Brain microvascular endothelial cell (primary cell): ENCODE results near the gene DCDC2.

Experiments
- DNase-seq: peaks from one replicate; pipeline ENCODE4 v3.0.0-alpha.2; 2020
- H3K27ac ChIP-seq: fragments of 250-450 bp; sonication (Bioruptor Pico); 2 replicates; pipeline ENCODE4 v1.5.1; 2020; ENCODE audit warnings: mild to moderate bottlenecking, moderate library complexity
- H3K27me3 ChIP-seq: fragments of 250-450 bp; sonication (Bioruptor Pico); replicated peaks from 2 replicates; pipeline ENCODE4 v1.5.1; 2020; ENCODE audit warnings: mild to moderate bottlenecking
- H3K36me3 ChIP-seq: fragments of 250-450 bp; sonication (Bioruptor Pico); replicated peaks from 2 replicates; pipeline ENCODE4 v1.5.1; 2020; ENCODE audit warnings: mild to moderate bottlenecking
- H3K4me3 ChIP-seq: 2 replicates; pipeline ENCODE4 v1.5.1; 2011; ENCODE audit warnings: low read depth, mild to moderate bottlenecking, control low read depth, low read length, moderate library complexity
- in situ Hi-C: cut with HindIII; loops from 2 replicates; pipeline ENCODE4 v1.10.0; 2017; ENCODE audit warnings: low sequenced_read_pairs, low pct_ligation_motif_present
- TF ChIP-seq, protein P1 (sequence below): IDR thresholded peaks from 2 replicates; pipeline ENCODE4 v1.5.1; 2011; ENCODE audit warnings: low read depth, mild to moderate bottlenecking, moderate library complexity, low read length, control low read depth, inconsistent platforms; ENCODE audit errors: missing control alignments

The DCDC2 gene

DNA sequence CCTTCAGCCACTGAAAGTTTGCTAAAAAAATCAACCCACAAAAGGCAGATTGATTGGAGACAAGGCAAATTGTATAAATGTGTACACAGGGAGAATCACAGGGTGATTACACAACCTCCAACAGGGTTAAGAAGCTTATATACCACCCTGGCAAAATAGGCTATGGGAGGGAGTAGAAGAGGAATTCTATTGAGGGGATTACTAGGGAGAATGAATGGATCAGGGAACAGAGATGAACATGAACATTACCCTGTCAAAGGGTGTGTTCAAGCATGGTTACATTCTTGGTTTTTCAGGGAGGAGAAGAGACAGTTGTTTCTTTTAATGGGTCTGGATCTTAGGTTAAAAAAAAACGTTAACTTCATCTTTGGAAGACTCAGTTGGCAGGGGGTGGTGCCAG lies 39.8 kb upstream of the DCDC2 start:
- Histone ChIP-seq H3K27me3 (no peaks in the 10 kb centered on the region), H3K36me3 (no peaks in the 10 kb centered on the region), H3K27ac (no peak overlapping the region), H3K4me3 (no peak overlapping the region)
- DNase-seq: no peak
- in situ Hi-C loops: no loop called here
- TF ChIP-seq, protein P1, sequence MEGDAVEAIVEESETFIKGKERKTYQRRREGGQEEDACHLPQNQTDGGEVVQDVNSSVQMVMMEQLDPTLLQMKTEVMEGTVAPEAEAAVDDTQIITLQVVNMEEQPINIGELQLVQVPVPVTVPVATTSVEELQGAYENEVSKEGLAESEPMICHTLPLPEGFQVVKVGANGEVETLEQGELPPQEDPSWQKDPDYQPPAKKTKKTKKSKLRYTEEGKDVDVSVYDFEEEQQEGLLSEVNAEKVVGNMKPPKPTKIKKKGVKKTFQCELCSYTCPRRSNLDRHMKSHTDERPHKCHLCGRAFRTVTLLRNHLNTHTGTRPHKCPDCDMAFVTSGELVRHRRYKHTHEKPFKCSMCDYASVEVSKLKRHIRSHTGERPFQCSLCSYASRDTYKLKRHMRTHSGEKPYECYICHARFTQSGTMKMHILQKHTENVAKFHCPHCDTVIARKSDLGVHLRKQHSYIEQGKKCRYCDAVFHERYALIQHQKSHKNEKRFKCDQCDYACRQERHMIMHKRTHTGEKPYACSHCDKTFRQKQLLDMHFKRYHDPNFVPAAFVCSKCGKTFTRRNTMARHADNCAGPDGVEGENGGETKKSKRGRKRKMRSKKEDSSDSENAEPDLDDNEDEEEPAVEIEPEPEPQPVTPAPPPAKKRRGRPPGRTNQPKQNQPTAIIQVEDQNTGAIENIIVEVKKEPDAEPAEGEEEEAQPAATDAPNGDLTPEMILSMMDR: no peak

DNA sequence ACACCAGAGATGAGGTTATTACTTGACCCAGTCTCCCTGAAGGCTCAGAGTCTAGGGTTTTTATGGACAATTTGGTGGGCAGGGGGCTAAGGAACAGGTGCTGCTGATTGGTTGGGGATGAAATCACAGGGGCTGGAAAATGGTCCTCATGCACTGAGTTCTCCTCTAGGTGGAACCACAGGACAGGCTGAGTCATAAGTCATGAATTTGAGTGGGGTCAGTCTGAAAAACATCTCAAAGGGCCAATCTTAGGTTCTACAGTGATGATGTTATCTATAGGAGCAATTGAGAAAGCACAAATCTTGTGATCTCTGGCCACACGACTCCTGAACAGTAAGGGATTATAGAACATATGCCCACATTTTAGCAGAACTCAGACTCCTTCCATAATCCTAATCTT lies 39.0 kb upstream of the DCDC2 start:
- DNase-seq: no peak
- in situ Hi-C loops: no loop called here
- H3K27me3 ChIP-seq: no peaks in the 10 kb centered on the region
- TF ChIP-seq, protein P1: no peak
- H3K4me3 ChIP-seq: no peak overlapping the region
- H3K27ac ChIP-seq: no peak overlapping the region
- no peaks in the 10 kb centered on the region for H3K36me3 ChIP-seq

GRCh38 chr6:24394780-24395437 lies 37.0 kb upstream of the DCDC2 start:
- no peak overlapping the region for H3K27ac ChIP-seq
- TF ChIP-seq, protein P1: no peak
- DNase-seq: peak; percentile 71

GRCh38 chr6:24394061-24394779 lies 36.4 kb upstream of the DCDC2 start:
- TF ChIP-seq, protein P1: no peak
- Histone ChIP-seq H3K27me3 (no peaks in the 10 kb centered on the region), H3K27ac (no peak overlapping the region), H3K36me3 (no peaks in the 10 kb centered on the region), H3K4me3 (no peak overlapping the region)
- no peak for DNase-seq
- in situ Hi-C loops: no loop called here

More at GRCh38 chr6:24394780-24395437, 37.0 kb upstream of the DCDC2 start:
- no peaks in the 10 kb centered on the region for H3K27me3 ChIP-seq
- H3K4me3 ChIP-seq: no peak overlapping the region
- in situ Hi-C loops: no loop called here
- H3K36me3 ChIP-seq: no peaks in the 10 kb centered on the region

DNA sequence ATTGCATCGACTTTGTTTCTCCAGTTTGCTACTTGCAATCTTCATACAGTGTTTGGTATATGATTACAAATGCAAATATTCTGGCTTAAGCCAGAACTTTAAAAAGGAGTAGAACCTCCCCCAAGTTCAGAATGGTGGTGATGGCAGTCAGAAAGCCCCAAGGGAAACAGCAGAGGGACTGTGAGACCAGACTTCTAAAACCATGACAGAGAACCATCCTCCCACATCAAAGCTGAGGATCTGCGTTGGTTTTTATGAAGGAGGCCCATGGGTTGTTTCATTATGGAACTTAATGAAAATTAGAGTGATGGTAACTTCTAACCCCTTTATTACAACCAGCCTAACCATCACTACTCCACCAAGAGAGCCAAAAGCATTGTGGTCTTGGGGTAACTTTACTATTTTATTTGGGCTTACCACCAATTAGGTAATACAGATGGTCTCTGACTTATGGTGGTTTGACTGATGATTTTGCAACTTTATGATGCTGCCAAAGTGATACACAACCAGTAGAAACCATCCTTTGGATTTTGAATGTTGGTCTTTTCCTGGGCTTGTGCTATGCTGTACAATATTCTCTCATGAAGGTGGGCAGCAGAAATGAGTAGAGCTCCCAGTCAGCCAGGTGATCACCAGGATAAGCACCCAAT lies 34.0 kb upstream of the DCDC2 start:
- H3K36me3 ChIP-seq: no peaks in the 10 kb centered on the region
- H3K27ac ChIP-seq: no peak overlapping the region
- TF ChIP-seq, protein P1: no peak
- DNase-seq: no peak
- in situ Hi-C loops: no loop called here
- no peaks in the 10 kb centered on the region for H3K27me3 ChIP-seq
- no peak overlapping the region for H3K4me3 ChIP-seq
